Left lung (tissue), 10 donors: Measurements from ENCODE around the gene RUFY3. TPM values are rescaled to one million over a fixed set of nuclear protein-coding genes. Genes with fewer than 3 reads are reported as not detected.

Experiments used
- ATAC-seq: fragments of 200-7000 bp; cut with Tn5 transposase; one replicate; pipeline ENCODE4 v1.9.1; 2020; ENCODE audit warnings: moderate library complexity
- DNase-seq, 4 donors: peaks; one replicate each; pipeline ENCODE4 v3.0.0-alpha.2; 2013 to 2020
- H3K27ac ChIP-seq, 2 donors: fragments of 200-600 bp; sonication (generic) in 1 of 2; one replicate each; pipeline versions ENCODE4 v1.5.0 to v1.8.0; 2020 to 2021
- H3K27me3 ChIP-seq, 2 donors: fragments of 200-600 bp; sonication (generic) in 1 of 2; one replicate each; pipeline versions ENCODE4 v1.5.0 to v1.8.0; 2020 to 2021
- H3K36me3 ChIP-seq, 2 donors: fragments of 200-600 bp; sonication (generic) in 1 of 2; one replicate each; pipeline versions ENCODE4 v1.5.0 to v1.8.0; 2020 to 2021
- H3K4me1 ChIP-seq, 2 donors: fragments of 200-600 bp; one replicate each; pipeline ENCODE4 v1.8.0; 2021
- H3K4me3 ChIP-seq, 2 donors: fragments of 200-600 bp; sonication (generic) in 1 of 2; one replicate each; pipeline versions ENCODE4 v1.5.0 to v1.8.0; 2020 to 2021; ENCODE audit warnings: mild to moderate bottlenecking in 1 of 2
- H3K9me3 ChIP-seq, 2 donors: fragments of 200-600 bp; sonication (generic) in 1 of 2; one replicate each; pipeline versions ENCODE4 v1.5.0 to v1.8.0; 2020 to 2021
- CTCF ChIP-seq, 2 donors: fragments of 200-600 bp; sonication (generic) in 1 of 2; IDR thresholded peaks; one replicate each; pipeline versions ENCODE4 v1.5.0 to v1.8.0; 2021; ENCODE audit warnings: antibody characterized with exemption in 2 of 2
- intact Hi-C, 2 donors: fragments of 100-400 bp; cut with DNase I; formaldehyde crosslinking; loops; one replicate each; pipeline versions ENCODE4 v1.11.2 to v1.14.2; 2022
- polyA plus RNA-seq, 6 donors: library from polyadenylated mRNA; unstranded; fragments of 120-200 nt; gene quantifications; one replicate each; pipeline ENCODE4 v1.2.1, GENCODE V29; 2013; ENCODE audit not compliant: insufficient read length in 6 of 6
- total RNA-seq, 2 donors: library from RNA; stranded (reverse); fragmentation: NEBNext Ultra II Directional; extraction: Animal tissue kit (Norgen Biotek cat#: 25700); gene quantifications; one replicate each; pipeline ENCODE4 v1.2.1, GENCODE V29; 2021
- donor health status: DM: no; HTN: yes; CAD: no.
- donor health status: DM: no; HTN: no; CAD: no.

RUFY3 gene
- total and polyA plus RNA-seq, 8 donors, result 59.9 to 158 (median 140) TPM

GRCh38 chr4:70746179-70746839 lies 24.5 kb downstream of the RUFY3 start:
- Histone ChIP-seq H3K27me3 (no peaks in the 10 kb centered on the region), H3K36me3 (no peaks in the 10 kb centered on the region), H3K27ac (peak overlapping the region; percentile 27 to 35), H3K4me3 (no peak overlapping the region), H3K9me3 (no peaks in the 10 kb centered on the region), H3K4me1 (peaks cover 3 to 29% of the 10 kb centered on the region in 2 donors)
- DNase-seq, result peak in 1 of 4 donors; percentile 53
- intact Hi-C loops, result no loop called here
- TF ChIP-seq CTCF (IDR thresholded peaks at IDR 0.05), result no peak
- peak; percentile 81 for ATAC-seq

GRCh38 chr4:70747874-70748273 lies 26.1 kb downstream of the RUFY3 start:
- Histone ChIP-seq H3K4me3 (no peak overlapping the region), H3K36me3 (no peaks in the 10 kb centered on the region), H3K4me1 (peaks cover 3 to 17% of the 10 kb centered on the region in 2 donors), H3K27me3 (no peaks in the 10 kb centered on the region), H3K9me3 (no peaks in the 10 kb centered on the region), H3K27ac (no peak overlapping the region)
- ATAC-seq (no peak), DNase-seq (no peak)
- intact Hi-C loops, result no loop called here
- no peak for TF ChIP-seq CTCF (IDR thresholded peaks at IDR 0.05)

GRCh38 chr4:70749313-70749712 lies 27.5 kb downstream of the RUFY3 start:
- intact Hi-C loops, result no loop called here
- Histone ChIP-seq H3K4me1 (peaks cover 3 to 7% of the 10 kb centered on the region in 2 donors), H3K9me3 (no peaks in the 10 kb centered on the region), H3K4me3 (no peak overlapping the region), H3K27me3 (no peaks in the 10 kb centered on the region), H3K36me3 (no peaks in the 10 kb centered on the region), H3K27ac (no peak overlapping the region)
- no peak for TF ChIP-seq CTCF (IDR thresholded peaks at IDR 0.05)
- ATAC-seq, result no peak
- DNase-seq, result no peak

GRCh38 chr4:70752236-70752635 lies 30.5 kb downstream of the RUFY3 start:
- no peak for TF ChIP-seq CTCF (IDR thresholded peaks at IDR 0.05)
- no peaks in the 10 kb centered on the region for H3K36me3 ChIP-seq
- no peak overlapping the region for H3K4me3 ChIP-seq
- no peak for ATAC-seq
- no peaks in the 10 kb centered on the region for H3K27me3 ChIP-seq
- no peak overlapping the region for H3K27ac ChIP-seq
- intact Hi-C loops, result no loop called here
- no peak for DNase-seq
- H3K4me1 ChIP-seq, result peaks cover 0 to 14% of the 10 kb centered on the region in 2 donors
- no peaks in the 10 kb centered on the region for H3K9me3 ChIP-seq

- Histone ChIP-seq H3K27me3 (no peaks in the 10 kb centered on the region), H3K36me3 (no peaks in the 10 kb centered on the region), H3K4me1 (peaks cover 0 to 7% of the 10 kb centered on the region in 2 donors), H3K27ac (no peak overlapping the region), H3K4me3 (no peak overlapping the region), H3K9me3 (no peaks in the 10 kb centered on the region)
- ATAC-seq (no peak), DNase-seq (no peak)
- TF ChIP-seq CTCF (IDR thresholded peaks at IDR 0.05), result no peak
- intact Hi-C loops, result no loop called here
Observed at GRCh38 chr4:70753630-70754029, 31.9 kb downstream of the RUFY3 start.
